ENCODE measurements around the gene PLEKHA4. TPM values are rescaled to one million over a fixed set of nuclear protein-coding genes. Genes with fewer than 3 reads are reported as not detected.
"Not testable (repeated sequence)": the region's sequence is repeated elsewhere in the genome, so short reads cannot be mapped to it uniquely, and the experiment has no call there.

The PLEKHA4 gene
- polyA plus RNA-seq, 1 experiment = 7.1 TPM

- H3K9me3 ChIP-seq (ENCODE audit: control insufficient read depth, insufficient read depth, low read length) = no peaks in the 10 kb centered on the region
- DNase-seq (ENCODE audit: low read depth, low spot score) = no peak
- H3K4me3 ChIP-seq (ENCODE audit: low read depth, low read length) = no peak overlapping the region
- no peak overlapping the region for H3K27ac ChIP-seq (ENCODE audit: low read depth, low read length)
- TF ChIP-seq CTCF (IDR thresholded peaks at IDR 0.05; ENCODE audit: low read depth, low read length) = no peak
- no peaks in the 10 kb centered on the region for H3K27me3 ChIP-seq (ENCODE audit: control insufficient read depth, insufficient read depth, low read length)
- CTCF ChIA-PET = interaction anchor here (0.6 to 2.8 kb wide), 3 partner anchors 11 to 27 kb away, joined by 5 to 17 read pairs (median 14); no protein-coding TSS in a partner anchor
- POLR2A ChIA-PET = interaction anchor here (0.7 to 1.6 kb wide), 2 partner anchors 18 to 778 kb away, joined by 3 to 5 read pairs; no protein-coding TSS in a partner anchor
Measured at GRCh38 chr19:48854103-48854502, 14.3 kb downstream of the PLEKHA4 start.

- Histone ChIP-seq H3K27me3 (ENCODE audit: control insufficient read depth, insufficient read depth, low read length) (no peaks in the 10 kb centered on the region), H3K9me3 (ENCODE audit: control insufficient read depth, insufficient read depth, low read length) (no peaks in the 10 kb centered on the region), H3K4me3 (ENCODE audit: low read depth, low read length) (no peak overlapping the region), H3K27ac (ENCODE audit: low read depth, low read length) (no peak overlapping the region)
- CTCF ChIA-PET = interaction anchor here (0.6 to 2.8 kb wide), 3 partner anchors 10 to 26 kb away, joined by 3 to 17 read pairs (median 5); partner anchors contain the start of gene HSD17B14
- POLR2A ChIA-PET = no interaction called here
- no peak for TF ChIP-seq CTCF (IDR thresholded peaks at IDR 0.05; ENCODE audit: low read depth, low read length)
- DNase-seq (ENCODE audit: low read depth, low spot score) = no peak
Measured at GRCh38 chr19:48853483-48853882, 14.9 kb downstream of the PLEKHA4 start.

- POLR2A ChIA-PET = no interaction called here
- Histone ChIP-seq H3K27ac (ENCODE audit: low read depth, low read length) (no peak overlapping the region), H3K27me3 (ENCODE audit: control insufficient read depth, insufficient read depth, low read length) (no peaks in the 10 kb centered on the region), H3K4me3 (ENCODE audit: low read depth, low read length) (no peak overlapping the region), H3K9me3 (ENCODE audit: control insufficient read depth, insufficient read depth, low read length) (no peaks in the 10 kb centered on the region)
- TF ChIP-seq CTCF (IDR thresholded peaks at IDR 0.05; ENCODE audit: low read depth, low read length) = no peak
- CTCF ChIA-PET = interaction anchor here (0.6 to 2.8 kb wide), 5 partner anchors 9 to 141 kb away, joined by 3 to 17 read pairs (median 3); partner anchors contain the start of genes HSD17B14 and RUVBL2
- DNase-seq (ENCODE audit: low read depth, low spot score) = no peak
Measured at GRCh38 chr19:48852292-48852691, 16.1 kb downstream of the PLEKHA4 start.

GRCh38 chr19:48846659-48847058, 21.8 kb downstream of the PLEKHA4 start:
- POLR2A ChIA-PET = interaction anchor here (0.7 kb wide), 1 partner anchor 598 kb away, joined by 3 read pairs; no protein-coding TSS in a partner anchor
- not testable (repeated sequence) for DNase-seq (ENCODE audit: low read depth, low spot score); H3K27ac ChIP-seq (ENCODE audit: low read depth, low read length); H3K27me3 ChIP-seq (ENCODE audit: control insufficient read depth, insufficient read depth, low read length); H3K4me3 ChIP-seq (ENCODE audit: low read depth, low read length); H3K9me3 ChIP-seq (ENCODE audit: control insufficient read depth, insufficient read depth, low read length)
- CTCF ChIA-PET = interaction anchor here (8.8 kb wide), 1 partner anchor 58 kb away, joined by 201 read pairs; no protein-coding TSS in a partner anchor

GRCh38 chr19:48845384-48845783, 23.0 kb downstream of the PLEKHA4 start:
- CTCF ChIA-PET = interaction anchor here (1.7 to 8.8 kb wide), 2 partner anchors 9 to 57 kb away, joined by 4 to 201 read pairs; partner anchors contain the start of gene HSD17B14
- no peak for DNase-seq (ENCODE audit: low read depth, low spot score)
- POLR2A ChIA-PET = interaction anchor here (0.6 kb wide), 2 partner anchors 36 to 48 kb away, joined by 4 to 9 read pairs; no protein-coding TSS in a partner anchor
- TF ChIP-seq CTCF (IDR thresholded peaks at IDR 0.05; ENCODE audit: low read depth, low read length) = no peak
- no peak overlapping the region for H3K4me3 ChIP-seq (ENCODE audit: low read depth, low read length)
- no peaks in the 10 kb centered on the region for H3K9me3 ChIP-seq (ENCODE audit: control insufficient read depth, insufficient read depth, low read length)
- no peak overlapping the region for H3K27ac ChIP-seq (ENCODE audit: low read depth, low read length)
- no peaks in the 10 kb centered on the region for H3K27me3 ChIP-seq (ENCODE audit: control insufficient read depth, insufficient read depth, low read length)
